ENCODE data around the gene TLX3.

The TLX3 gene

GRCh38 chr5:171306166-171306565, 2.9 kb upstream of the TLX3 start:
- DNase-seq (ENCODE audit: low read depth): no peak

GRCh38 chr5:171306781-171307591, 2.1 kb upstream of the TLX3 start:
- no peak for DNase-seq (ENCODE audit: low read depth)

- DNase-seq (ENCODE audit: low read depth): no peak
These were observed 1.1 kb upstream of the TLX3 start for GRCh38 chr5:171307789-171308452.

GRCh38 chr5:171309276-171310211, 496 bp downstream of the TLX3 start:
- DNase-seq (ENCODE audit: low read depth): no peak

GRCh38 chr5:171310212-171310818, 1.3 kb downstream of the TLX3 start:
- DNase-seq (ENCODE audit: low read depth): no peak

GRCh38 chr5:171310819-171311321, 1.8 kb downstream of the TLX3 start:
- no peak for DNase-seq (ENCODE audit: low read depth)

GRCh38 chr5:171311322-171312077, 2.5 kb downstream of the TLX3 start:
- DNase-seq (ENCODE audit: low read depth): no peak

GRCh38 chr5:171312129-171312974, 3.3 kb downstream of the TLX3 start:
- DNase-seq (ENCODE audit: low read depth): no peak

- no peak for DNase-seq (ENCODE audit: low read depth)
These were observed 4.6 kb downstream of the TLX3 start for GRCh38 chr5:171313481-171314206.

GRCh38 chr5:171314728-171315385, 5.8 kb downstream of the TLX3 start:
- DNase-seq (ENCODE audit: low read depth): no peak

- DNase-seq (ENCODE audit: low read depth): no peak
These were observed 6.4 kb downstream of the TLX3 start for GRCh38 chr5:171315386-171315891.

- no peak for DNase-seq (ENCODE audit: low read depth)
These were observed 6.8 kb downstream of the TLX3 start for GRCh38 chr5:171315925-171316257.

- DNase-seq (ENCODE audit: low read depth): no peak
These were observed 7.4 kb downstream of the TLX3 start for GRCh38 chr5:171316258-171317121.

GRCh38 chr5:171317230-171317629, 8.2 kb downstream of the TLX3 start:
- no peak for DNase-seq (ENCODE audit: low read depth)

- no peak for DNase-seq (ENCODE audit: low read depth)
These were observed 9.0 kb downstream of the TLX3 start for GRCh38 chr5:171318026-171318425.

GRCh38 chr5:171321447-171321846, 12.4 kb downstream of the TLX3 start:
- DNase-seq (ENCODE audit: low read depth): no peak

- DNase-seq (ENCODE audit: low read depth): no peak
These were observed 13.5 kb downstream of the TLX3 start for GRCh38 chr5:171322527-171322926.

- DNase-seq (ENCODE audit: low read depth): no peak
These were observed 14.0 kb downstream of the TLX3 start for GRCh38 chr5:171323007-171323406.
